Hematopoietic multipotent progenitor cell (in vitro differentiated cells): Measurements from ENCODE around the gene ASB6. TPM values are rescaled to one million over a fixed set of nuclear protein-coding genes. Genes with fewer than 3 reads are reported as not detected.
"Not testable (repeated sequence)": the region's sequence is repeated elsewhere in the genome, so short reads cannot be mapped to it uniquely, and the experiment has no call there.

ENCODE experiments used
- DNase-seq, 3 donors: peaks; one replicate each; pipeline ENCODE4 v3.0.0-alpha.2; 2011 to 2015; ENCODE audit warnings: low read depth in 2 of 3, low spot score in 2 of 3
- total RNA-seq: library from RNA; depleted of rRNA; stranded (reverse); fragments of >200 nt; gene quantifications from one replicate; pipeline ENCODE4 v1.2.3, GENCODE V29; 2012

ASB6 gene
- total RNA-seq, 1 donor: 15.9 TPM

DNA sequence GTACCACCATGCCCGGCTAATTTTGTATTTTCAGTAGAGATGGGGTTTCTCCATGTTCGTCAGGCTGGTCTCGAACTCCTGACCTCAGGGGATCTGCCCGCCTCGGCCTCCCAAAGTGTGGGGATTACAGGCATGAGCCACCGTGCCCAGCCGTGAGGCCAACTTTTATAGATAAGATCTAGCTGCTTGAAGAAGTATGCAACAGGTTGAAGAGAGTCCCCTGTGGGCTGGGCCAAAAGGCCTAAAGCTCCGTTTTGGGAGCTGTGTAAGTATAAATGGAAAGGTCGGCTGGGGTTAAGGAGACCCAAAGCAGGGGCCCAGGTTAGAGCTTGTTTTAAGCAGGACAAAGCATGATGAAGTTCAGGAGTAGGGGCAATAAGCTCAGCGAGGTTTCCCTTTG is 49.2 kb downstream of the ASB6 start:
- DNase-seq: not testable (repeated sequence)

DNA sequence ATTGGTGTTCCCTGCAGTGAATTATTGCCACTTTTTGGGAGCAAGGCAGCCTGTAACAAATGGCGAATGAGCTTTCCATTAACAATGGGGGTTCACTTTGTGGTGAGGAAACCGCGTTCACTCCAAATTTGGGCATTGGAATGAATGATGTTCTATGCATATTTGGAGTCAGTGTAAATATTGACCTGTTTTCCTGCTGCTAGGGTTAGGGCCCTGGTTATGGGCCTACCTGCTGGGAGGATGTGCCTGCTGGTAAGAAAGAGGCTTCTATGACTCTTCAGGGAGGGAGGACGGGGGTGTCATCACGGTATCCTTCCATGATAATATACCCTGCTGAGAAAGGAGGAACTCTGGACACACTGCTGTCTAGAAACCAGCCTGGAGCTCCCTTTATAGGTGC is 50.0 kb downstream of the ASB6 start:
- no peak for DNase-seq

DNA sequence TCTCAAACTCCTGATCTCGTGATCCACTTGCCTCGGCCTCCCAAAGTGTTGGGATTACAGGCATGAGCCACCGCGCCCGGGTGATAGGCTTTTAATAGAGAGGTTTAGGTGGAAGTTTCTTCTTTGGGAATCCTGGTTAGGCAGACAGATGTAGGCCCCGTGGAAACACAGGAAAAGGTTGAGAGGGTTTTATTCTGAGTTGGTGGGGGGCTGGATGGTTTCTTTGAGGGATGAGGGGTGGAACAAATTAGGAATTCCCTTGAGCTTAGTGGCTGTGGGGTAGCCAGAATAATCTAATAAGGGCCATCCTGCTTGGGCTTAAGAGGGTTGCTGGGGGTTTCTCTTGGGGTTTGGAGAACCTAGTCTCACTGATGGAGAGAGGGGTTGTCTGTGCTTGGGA is 51.5 kb downstream of the ASB6 start:
- DNase-seq: no peak

DNA sequence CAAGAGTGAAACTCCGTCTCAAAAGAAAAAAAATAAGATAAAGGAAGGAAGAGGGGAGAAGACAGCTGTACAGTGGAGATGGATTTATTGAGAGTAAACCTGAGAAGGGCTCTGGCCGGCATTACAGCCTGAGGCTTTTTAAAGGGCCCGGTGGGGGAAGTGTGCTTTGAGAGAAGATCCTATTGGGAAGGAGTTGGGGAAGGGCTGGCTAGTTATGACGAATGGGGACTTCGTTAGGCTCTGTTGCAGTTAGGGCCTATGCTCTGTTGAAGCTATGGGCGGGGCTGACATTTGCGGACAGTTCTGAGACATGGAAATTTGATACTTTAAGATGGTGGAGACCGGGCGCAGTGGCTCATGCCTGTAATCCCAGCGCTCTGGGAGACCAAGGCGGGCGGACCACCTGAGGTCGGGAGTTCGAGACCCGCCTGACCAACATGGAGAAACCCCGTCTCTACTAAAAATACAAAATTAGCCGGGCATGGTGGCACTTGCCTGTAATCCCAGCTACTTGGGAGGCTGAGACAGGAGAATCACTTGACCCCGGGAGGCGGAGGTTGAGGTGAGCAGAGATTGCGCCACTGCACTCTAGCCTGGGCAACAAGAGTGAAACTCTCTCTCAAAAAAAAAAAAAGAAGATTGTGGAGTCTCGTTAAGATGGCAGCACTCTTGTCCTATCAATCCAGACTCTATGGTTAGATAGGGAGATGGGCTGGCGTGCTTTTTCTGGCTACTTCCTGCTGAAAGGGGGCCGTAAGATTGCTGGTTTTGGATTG is 54.3 kb downstream of the ASB6 start:
- no peak for DNase-seq

DNA sequence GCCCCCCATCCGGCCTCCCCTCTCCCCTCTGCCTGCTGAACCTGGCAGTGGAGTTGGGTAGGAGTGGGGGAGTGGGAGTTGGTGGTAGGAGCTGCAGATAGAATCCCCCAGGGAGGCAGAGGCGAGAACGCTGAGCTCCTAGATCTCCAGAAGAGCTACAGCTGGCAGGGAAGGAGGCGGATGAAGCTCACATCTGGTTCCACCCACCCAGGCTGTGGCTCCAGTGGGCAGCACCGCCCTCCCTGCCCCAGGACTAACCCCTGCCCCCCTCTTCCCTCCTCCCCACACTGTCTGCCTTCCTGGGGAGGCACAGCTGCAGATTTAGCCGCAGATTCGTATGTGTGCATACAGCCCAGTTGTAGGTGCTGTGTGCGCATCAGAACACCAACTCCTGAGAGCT is 55.3 kb downstream of the ASB6 start:
- no peak for DNase-seq

DNA sequence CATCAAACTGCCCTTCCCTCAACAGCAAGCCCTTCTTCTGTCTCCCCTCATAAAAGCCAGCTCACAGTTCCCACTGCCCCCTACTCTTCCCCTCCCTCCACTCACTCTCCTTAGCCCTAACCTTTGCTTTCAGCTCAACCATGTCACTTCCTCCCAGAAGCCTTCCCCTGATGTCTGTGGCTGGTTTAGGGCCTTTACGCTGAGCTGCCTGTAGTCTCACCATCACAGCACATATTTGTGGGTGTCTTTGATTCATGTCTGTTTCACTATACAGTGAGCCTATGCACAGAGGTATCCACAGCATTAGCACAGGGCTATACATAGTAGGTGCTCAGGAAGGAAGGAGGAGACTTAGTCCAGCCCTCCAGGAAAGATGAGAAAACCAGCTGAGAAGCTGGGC is 55.7 kb downstream of the ASB6 start:
- no peak for DNase-seq

DNA sequence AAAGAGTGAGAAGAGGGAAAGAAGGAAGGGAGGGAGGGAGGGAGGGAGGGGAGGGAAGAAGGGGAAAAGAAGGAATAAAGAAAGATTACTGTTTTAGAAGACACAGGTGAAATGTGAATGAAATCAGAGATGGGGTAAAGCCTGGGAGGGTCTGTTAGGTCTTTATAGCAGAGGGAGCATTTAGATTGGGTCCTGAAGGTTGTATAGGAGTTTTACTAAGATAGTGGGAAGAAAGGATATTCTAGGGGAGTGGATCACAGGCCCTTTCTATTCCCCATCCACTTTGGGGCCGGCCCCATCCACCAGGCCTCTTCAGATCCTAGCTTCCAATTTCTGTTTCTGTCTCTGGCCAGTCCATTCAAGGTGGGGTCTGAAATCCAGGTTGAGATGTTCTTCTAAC is 56.6 kb downstream of the ASB6 start:
- no peak for DNase-seq

Other genes with a start within 250 kb of the ASB6 start
- not detected for gene C9orf50, start 21.1 kb downstream of the ASB6 start, total RNA-seq
- 18.9 TPM for gene NTMT1, start 16.0 kb downstream of the ASB6 start, total RNA-seq
- not detected for gene PRRX2, start 23.5 kb upstream of the ASB6 start, total RNA-seq
- gene PTGES, start 110.9 kb upstream of the ASB6 start, total RNA-seq: under 0.01 TPM
- gene TOR1B, start 161.0 kb upstream of the ASB6 start, total RNA-seq: 20.2 TPM
- gene TOR1A, start 182.0 kb upstream of the ASB6 start, total RNA-seq: 28.5 TPM
- 19.4 TPM for gene C9orf78, start 193.1 kb upstream of the ASB6 start, total RNA-seq
- 41.7 TPM for gene USP20, start 193.3 kb upstream of the ASB6 start, total RNA-seq